SH-SY5Y (cell line): Measurements from ENCODE around the gene MPRIP.

Experiments
- GATA2 ChIP-seq: IDR thresholded peaks from 2 replicates; pipeline ENCODE4 v1.6.1; 2011; ENCODE audit warnings: mild to moderate bottlenecking, low read depth, low read length
- GATA3 ChIP-seq: IDR thresholded peaks from 2 replicates; pipeline ENCODE4 v1.6.1; 2011; ENCODE audit warnings: low read depth, mild to moderate bottlenecking, low read length, moderate library complexity

- TF ChIP-seq GATA2 (no peak), GATA3 (no peak)
Measured at GRCh38 chr17:17030515-17031211, 11.6 kb upstream of the MPRIP start.
